ENCODE measurements around the gene MED13L.

DNA sequence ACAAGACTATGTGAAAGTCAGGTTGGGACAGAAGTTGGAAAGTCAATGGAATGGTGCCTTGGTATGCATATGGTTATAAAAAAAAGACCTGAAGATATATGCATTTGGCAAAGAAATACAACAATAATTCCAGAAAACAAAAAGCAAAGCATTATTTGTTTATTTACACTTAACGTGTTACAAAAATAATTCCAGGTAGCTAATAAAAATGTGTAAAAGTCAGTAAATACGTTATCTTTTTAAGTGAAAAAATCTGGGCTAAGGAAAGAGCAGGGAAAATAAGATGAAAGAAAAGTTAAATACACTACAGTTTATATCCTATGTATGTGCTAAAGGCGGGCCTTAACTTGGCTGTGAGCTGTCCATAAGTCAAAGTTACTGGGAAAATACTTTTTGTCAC lies 266.3 kb downstream of the MED13L start:
- TF ChIP-seq EZH2 (IDR thresholded peaks at IDR 0.05; ENCODE audit: insufficient read depth, poor library complexity, severe bottlenecking) (no peak), EZH2phosphoT487 (IDR thresholded peaks at IDR 0.05; ENCODE audit: insufficient read depth, low read depth) (no peak)
